GM12878 (cell line): ENCODE measurements around the gene SLC4A9. TPM values are rescaled to one million over a fixed set of nuclear protein-coding genes. Genes with fewer than 3 reads are reported as not detected.
A peak's percentile ranks its signal among the peaks of the same experiment; 100 is the strongest.

Experiments used
- CEBPB ChIP-seq, 2 experiments: fragments of 150-350 bp in 1 of 2; IDR thresholded peaks; 2 replicates each; pipeline ENCODE4 v1.6.1; 2012 to 2014; ENCODE audit warnings: low read depth in 2 of 2, low read length in 2 of 2, borderline replicate concordance in 1 of 2, inconsistent platforms in 1 of 2
- HDAC2 ChIP-seq: fragments of 200-600 bp; sonication (generic); IDR thresholded peaks from 2 replicates; pipeline ENCODE4 v1.6.1; 2017
- HDAC6 ChIP-seq: fragments of 200-600 bp; sonication (generic); IDR thresholded peaks from one replicate; pipeline ENCODE4 v1.8.0; 2017; ENCODE audit warnings: antibody characterized with exemption; ENCODE audit not compliant: unreplicated experiment
- JUNB ChIP-seq: IDR thresholded peaks from 2 replicates; pipeline ENCODE4 v1.6.1; 2016; ENCODE audit warnings: antibody characterized with exemption, mild to moderate bottlenecking
- MEF2B ChIP-seq: fragments of 450-650 bp; IDR thresholded peaks from 2 replicates; pipeline ENCODE4 v1.6.1; 2018; ENCODE audit warnings: mild to moderate bottlenecking, moderate library complexity; ENCODE audit not compliant: partially characterized antibody, poor library complexity, severe bottlenecking
- MXI1 ChIP-seq: fragments of 150-350 bp; IDR thresholded peaks from 2 replicates; pipeline ENCODE4 v1.6.1; 2011; ENCODE audit warnings: low read depth, mild to moderate bottlenecking, inconsistent platforms, low read length, improper control_type of control experiment
- NBN ChIP-seq: fragments of 450-650 bp; IDR thresholded peaks from 2 replicates; pipeline ENCODE4 v1.6.1; 2016
- NR2C2 ChIP-seq: IDR thresholded peaks from 2 replicates; pipeline ENCODE4 v1.6.1; 2011; ENCODE audit warnings: borderline replicate concordance, low read depth; ENCODE audit not compliant: control insufficient read depth, insufficient read length
- PAX8 ChIP-seq: fragments of 450-650 bp; IDR thresholded peaks from 2 replicates; pipeline ENCODE4 v1.6.1; 2017; ENCODE audit warnings: mild to moderate bottlenecking, moderate library complexity
- RAD51 ChIP-seq: fragments of 450-650 bp; IDR thresholded peaks from 2 replicates; pipeline ENCODE4 v1.6.1; 2016; ENCODE audit warnings: moderate library complexity, mild to moderate bottlenecking, inconsistent platforms
- SMARCA5 ChIP-seq: fragments of 450-650 bp; IDR thresholded peaks from 2 replicates; pipeline ENCODE4 v1.6.1; 2017; ENCODE audit warnings: mild to moderate bottlenecking
- STAT1 ChIP-seq: fragments of 450-650 bp; conservative IDR thresholded peaks from 2 replicates; pipeline ENCODE4 v1.6.1; 2014; ENCODE audit warnings: antibody characterized with exemption, mild to moderate bottlenecking
- STAT3 ChIP-seq: IDR thresholded peaks from 2 replicates; pipeline ENCODE4 v1.6.1; 2011; ENCODE audit warnings: low read depth, low read length, improper control_type of control experiment
- SUZ12 ChIP-seq: fragments of 200-600 bp; sonication (generic); IDR thresholded peaks from one replicate; pipeline ENCODE4 v1.6.1; 2018; ENCODE audit warnings: antibody characterized with exemption, mild to moderate bottlenecking; ENCODE audit not compliant: unreplicated experiment
- TCF3 ChIP-seq: IDR thresholded peaks from 2 replicates; pipeline ENCODE4 v1.6.1; 2012; ENCODE audit warnings: low read depth, mild to moderate bottlenecking, low read length, borderline replicate concordance; ENCODE audit not compliant: insufficient read depth
- polyA plus RNA-seq, 11 experiments: library from polyadenylated mRNA; depleted of rRNA in 4 of 11; unstranded in 6 of 11; stranded (reverse) in 5 of 11; fragments of >200 nt; fragmentation: Nextera tagmentation in 4 of 11; fragmentation: Illumina TruSeq in 1 of 11; extraction: Ambion mirVana in 4 of 11; extraction: Trizol in 1 of 11; gene quantifications; 1 replicate in 1 of 11; 2 replicates in 10 of 11; pipeline versions ENCODE4 v1.2.1 to v1.2.3, GENCODE V29; 2011 to 2016; ENCODE audit warnings: inconsistent platforms in 2 of 11, missing spikeins in 2 of 11, low read depth in 1 of 11
- total RNA-seq, 4 experiments: library from RNA; depleted of rRNA in 3 of 4; stranded (reverse); fragments of >200 nt in 3 of 4; fragmentation: Illumina TruSeq in 1 of 4; extraction: Trizol in 1 of 4; gene quantifications; 2 replicates each; pipeline versions ENCODE4 v1.2.1 to v1.2.3, GENCODE V29; 2013 to 2021
- TF ChIP-seq, protein P1 (sequence below): IDR thresholded peaks from 2 replicates; pipeline ENCODE4 v1.6.1; 2012; ENCODE audit warnings: mild to moderate bottlenecking, low read depth, low read length
- TF ChIP-seq, protein P2 (sequence below): IDR thresholded peaks from 2 replicates; pipeline ENCODE4 v1.6.1; 2011; ENCODE audit warnings: mild to moderate bottlenecking, low read depth, low read length, moderate library complexity; ENCODE audit not compliant: insufficient replicate concordance
- TF ChIP-seq, protein P3 (sequence below), 3 experiments: IDR thresholded peaks in 2 of 3; conservative IDR thresholded peaks in 1 of 3; 2 replicates each; pipeline ENCODE4 v1.5.1; 2011; ENCODE audit warnings: low read depth in 3 of 3, low read length in 3 of 3, mild to moderate bottlenecking in 3 of 3, control low read depth in 2 of 3, moderate library complexity in 2 of 3, inconsistent platforms in 1 of 3, mixed read lengths in 1 of 3; ENCODE audit not compliant: control insufficient read depth in 2 of 3, insufficient read depth in 1 of 3; ENCODE audit errors: extremely low read depth in 1 of 3
- TF ChIP-seq, protein P4 (sequence below): IDR thresholded peaks from 2 replicates; pipeline ENCODE4 v1.6.1; 2011; ENCODE audit warnings: borderline replicate concordance, low read depth, mild to moderate bottlenecking, moderate library complexity, mixed read lengths, low read length; ENCODE audit not compliant: insufficient read depth; ENCODE audit errors: extremely low read length
- TF ChIP-seq, protein P5 (sequence below): fragments of 150-350 bp; IDR thresholded peaks from 2 replicates; pipeline ENCODE4 v1.6.1; 2016; ENCODE audit warnings: low read depth, low read length

SLC4A9 gene
- total and polyA plus RNA-seq, 10 of the 15 experiments (the other 5 are each of a cell fraction or from before 2014, with no cell fraction given): 0.03 to 0.05 (median 0.05) TPM; not detected in 7

DNA sequence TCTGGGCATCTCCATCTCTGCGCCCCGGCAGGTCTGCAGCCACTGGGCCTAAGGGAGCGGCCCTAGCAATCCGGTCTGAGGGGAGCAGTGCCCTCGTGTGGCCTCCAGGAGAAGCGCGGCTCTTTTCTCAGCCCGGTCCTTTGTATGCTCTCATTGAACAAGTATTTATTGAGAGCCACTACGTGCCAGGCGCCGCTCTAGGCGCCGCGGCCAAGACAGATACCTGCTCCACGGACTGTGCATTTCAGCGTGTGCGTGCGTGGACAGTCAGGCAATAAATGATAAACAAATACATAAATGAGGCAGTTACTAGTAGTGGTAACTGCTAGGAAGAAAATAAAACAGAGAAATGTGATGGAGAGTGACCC lies 2.3 kb upstream of the SLC4A9 start (continued):
- TF ChIP-seq, protein P1, sequence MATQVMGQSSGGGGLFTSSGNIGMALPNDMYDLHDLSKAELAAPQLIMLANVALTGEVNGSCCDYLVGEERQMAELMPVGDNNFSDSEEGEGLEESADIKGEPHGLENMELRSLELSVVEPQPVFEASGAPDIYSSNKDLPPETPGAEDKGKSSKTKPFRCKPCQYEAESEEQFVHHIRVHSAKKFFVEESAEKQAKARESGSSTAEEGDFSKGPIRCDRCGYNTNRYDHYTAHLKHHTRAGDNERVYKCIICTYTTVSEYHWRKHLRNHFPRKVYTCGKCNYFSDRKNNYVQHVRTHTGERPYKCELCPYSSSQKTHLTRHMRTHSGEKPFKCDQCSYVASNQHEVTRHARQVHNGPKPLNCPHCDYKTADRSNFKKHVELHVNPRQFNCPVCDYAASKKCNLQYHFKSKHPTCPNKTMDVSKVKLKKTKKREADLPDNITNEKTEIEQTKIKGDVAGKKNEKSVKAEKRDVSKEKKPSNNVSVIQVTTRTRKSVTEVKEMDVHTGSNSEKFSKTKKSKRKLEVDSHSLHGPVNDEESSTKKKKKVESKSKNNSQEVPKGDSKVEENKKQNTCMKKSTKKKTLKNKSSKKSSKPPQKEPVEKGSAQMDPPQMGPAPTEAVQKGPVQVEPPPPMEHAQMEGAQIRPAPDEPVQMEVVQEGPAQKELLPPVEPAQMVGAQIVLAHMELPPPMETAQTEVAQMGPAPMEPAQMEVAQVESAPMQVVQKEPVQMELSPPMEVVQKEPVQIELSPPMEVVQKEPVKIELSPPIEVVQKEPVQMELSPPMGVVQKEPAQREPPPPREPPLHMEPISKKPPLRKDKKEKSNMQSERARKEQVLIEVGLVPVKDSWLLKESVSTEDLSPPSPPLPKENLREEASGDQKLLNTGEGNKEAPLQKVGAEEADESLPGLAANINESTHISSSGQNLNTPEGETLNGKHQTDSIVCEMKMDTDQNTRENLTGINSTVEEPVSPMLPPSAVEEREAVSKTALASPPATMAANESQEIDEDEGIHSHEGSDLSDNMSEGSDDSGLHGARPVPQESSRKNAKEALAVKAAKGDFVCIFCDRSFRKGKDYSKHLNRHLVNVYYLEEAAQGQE: no peak
- TF ChIP-seq NBN: 0 out of 2 replicates have a peak, but pooled peaks have one; percentile 33
- no peak for TF ChIP-seq HDAC2
- TF ChIP-seq SMARCA5: peak; percentile 71; the same call in 1 of the 2 replicates
- TF ChIP-seq PAX8: no peak
- TF ChIP-seq, protein P2, sequence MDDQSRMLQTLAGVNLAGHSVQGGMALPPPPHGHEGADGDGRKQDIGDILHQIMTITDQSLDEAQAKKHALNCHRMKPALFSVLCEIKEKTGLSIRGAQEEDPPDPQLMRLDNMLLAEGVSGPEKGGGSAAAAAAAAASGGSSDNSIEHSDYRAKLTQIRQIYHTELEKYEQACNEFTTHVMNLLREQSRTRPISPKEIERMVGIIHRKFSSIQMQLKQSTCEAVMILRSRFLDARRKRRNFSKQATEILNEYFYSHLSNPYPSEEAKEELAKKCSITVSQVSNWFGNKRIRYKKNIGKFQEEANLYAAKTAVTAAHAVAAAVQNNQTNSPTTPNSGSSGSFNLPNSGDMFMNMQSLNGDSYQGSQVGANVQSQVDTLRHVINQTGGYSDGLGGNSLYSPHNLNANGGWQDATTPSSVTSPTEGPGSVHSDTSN: no peak
- no peak for TF ChIP-seq RAD51
- TF ChIP-seq SUZ12: no peak
- TF ChIP-seq JUNB: no peak
- TF ChIP-seq, protein P3, sequence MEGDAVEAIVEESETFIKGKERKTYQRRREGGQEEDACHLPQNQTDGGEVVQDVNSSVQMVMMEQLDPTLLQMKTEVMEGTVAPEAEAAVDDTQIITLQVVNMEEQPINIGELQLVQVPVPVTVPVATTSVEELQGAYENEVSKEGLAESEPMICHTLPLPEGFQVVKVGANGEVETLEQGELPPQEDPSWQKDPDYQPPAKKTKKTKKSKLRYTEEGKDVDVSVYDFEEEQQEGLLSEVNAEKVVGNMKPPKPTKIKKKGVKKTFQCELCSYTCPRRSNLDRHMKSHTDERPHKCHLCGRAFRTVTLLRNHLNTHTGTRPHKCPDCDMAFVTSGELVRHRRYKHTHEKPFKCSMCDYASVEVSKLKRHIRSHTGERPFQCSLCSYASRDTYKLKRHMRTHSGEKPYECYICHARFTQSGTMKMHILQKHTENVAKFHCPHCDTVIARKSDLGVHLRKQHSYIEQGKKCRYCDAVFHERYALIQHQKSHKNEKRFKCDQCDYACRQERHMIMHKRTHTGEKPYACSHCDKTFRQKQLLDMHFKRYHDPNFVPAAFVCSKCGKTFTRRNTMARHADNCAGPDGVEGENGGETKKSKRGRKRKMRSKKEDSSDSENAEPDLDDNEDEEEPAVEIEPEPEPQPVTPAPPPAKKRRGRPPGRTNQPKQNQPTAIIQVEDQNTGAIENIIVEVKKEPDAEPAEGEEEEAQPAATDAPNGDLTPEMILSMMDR (IDR thresholded peaks at IDR 0.05 in 2 of 3, conservative IDR thresholded peaks at IDR 0.05 in 1 of 3; ENCODE audit: control insufficient read depth in 2 of 3, extremely low read depth in 1 of 3, insufficient read depth in 1 of 3, low read depth in 3 of 3, low read length in 3 of 3): peak; percentile 92 to 97 (median 96)
- TF ChIP-seq MXI1: no peak
- TF ChIP-seq, protein P4, sequence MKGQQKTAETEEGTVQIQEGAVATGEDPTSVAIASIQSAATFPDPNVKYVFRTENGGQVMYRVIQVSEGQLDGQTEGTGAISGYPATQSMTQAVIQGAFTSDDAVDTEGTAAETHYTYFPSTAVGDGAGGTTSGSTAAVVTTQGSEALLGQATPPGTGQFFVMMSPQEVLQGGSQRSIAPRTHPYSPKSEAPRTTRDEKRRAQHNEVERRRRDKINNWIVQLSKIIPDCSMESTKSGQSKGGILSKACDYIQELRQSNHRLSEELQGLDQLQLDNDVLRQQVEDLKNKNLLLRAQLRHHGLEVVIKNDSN: no peak
- no peak for TF ChIP-seq HDAC6
- TF ChIP-seq STAT3: no peak
- TF ChIP-seq NR2C2: no peak
- TF ChIP-seq, protein P5, sequence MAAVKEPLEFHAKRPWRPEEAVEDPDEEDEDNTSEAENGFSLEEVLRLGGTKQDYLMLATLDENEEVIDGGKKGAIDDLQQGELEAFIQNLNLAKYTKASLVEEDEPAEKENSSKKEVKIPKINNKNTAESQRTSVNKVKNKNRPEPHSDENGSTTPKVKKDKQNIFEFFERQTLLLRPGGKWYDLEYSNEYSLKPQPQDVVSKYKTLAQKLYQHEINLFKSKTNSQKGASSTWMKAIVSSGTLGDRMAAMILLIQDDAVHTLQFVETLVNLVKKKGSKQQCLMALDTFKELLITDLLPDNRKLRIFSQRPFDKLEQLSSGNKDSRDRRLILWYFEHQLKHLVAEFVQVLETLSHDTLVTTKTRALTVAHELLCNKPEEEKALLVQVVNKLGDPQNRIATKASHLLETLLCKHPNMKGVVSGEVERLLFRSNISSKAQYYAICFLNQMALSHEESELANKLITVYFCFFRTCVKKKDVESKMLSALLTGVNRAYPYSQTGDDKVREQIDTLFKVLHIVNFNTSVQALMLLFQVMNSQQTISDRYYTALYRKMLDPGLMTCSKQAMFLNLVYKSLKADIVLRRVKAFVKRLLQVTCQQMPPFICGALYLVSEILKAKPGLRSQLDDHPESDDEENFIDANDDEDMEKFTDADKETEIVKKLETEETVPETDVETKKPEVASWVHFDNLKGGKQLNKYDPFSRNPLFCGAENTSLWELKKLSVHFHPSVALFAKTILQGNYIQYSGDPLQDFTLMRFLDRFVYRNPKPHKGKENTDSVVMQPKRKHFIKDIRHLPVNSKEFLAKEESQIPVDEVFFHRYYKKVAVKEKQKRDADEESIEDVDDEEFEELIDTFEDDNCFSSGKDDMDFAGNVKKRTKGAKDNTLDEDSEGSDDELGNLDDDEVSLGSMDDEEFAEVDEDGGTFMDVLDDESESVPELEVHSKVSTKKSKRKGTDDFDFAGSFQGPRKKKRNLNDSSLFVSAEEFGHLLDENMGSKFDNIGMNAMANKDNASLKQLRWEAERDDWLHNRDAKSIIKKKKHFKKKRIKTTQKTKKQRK: no peak
- no peak for TF ChIP-seq STAT1
- no peak for TF ChIP-seq MEF2B
- no peak for TF ChIP-seq CEBPB (IDR thresholded peaks at IDR 0.05; ENCODE audit: borderline replicate concordance in 1 of 2, low read depth in 2 of 2, low read length in 2 of 2)
- no peak for TF ChIP-seq TCF3
